Mucosa of stomach (tissue), 1 donor: ENCODE data around the gene KCNJ3.
"Not testable (repeated sequence)": the region's sequence is repeated elsewhere in the genome, so short reads cannot be mapped to it uniquely, and the experiment has no call there.

Experiments used
- H3K27me3 ChIP-seq: one replicate; pipeline ENCODE4 v1.7.0; 2013; ENCODE audit warnings: mild to moderate bottlenecking, low read length; ENCODE audit not compliant: control insufficient read depth, insufficient read depth
- H3K36me3 ChIP-seq: one replicate; pipeline ENCODE4 v1.7.0; 2013; ENCODE audit warnings: low read length; ENCODE audit not compliant: control insufficient read depth, insufficient read depth
- H3K4me1 ChIP-seq: one replicate; pipeline ENCODE4 v1.7.0; 2013; ENCODE audit warnings: mild to moderate bottlenecking, low read length; ENCODE audit not compliant: control insufficient read depth, insufficient read depth
- H3K4me3 ChIP-seq: one replicate; pipeline ENCODE4 v1.7.0; 2013; ENCODE audit warnings: low read length
- H3K9ac ChIP-seq: one replicate; pipeline ENCODE4 v1.7.0; 2013; ENCODE audit warnings: mild to moderate bottlenecking, low read length, moderate library complexity
- H3K9me3 ChIP-seq: one replicate; pipeline ENCODE4 v1.7.0; 2013; ENCODE audit warnings: mild to moderate bottlenecking, low read length, moderate library complexity; ENCODE audit not compliant: control insufficient read depth
- donor health status: Pancreatic carcinoma.

Gene KCNJ3

GRCh38 chr2:154850532-154850931 lies 152.0 kb downstream of the KCNJ3 start:
- H3K4me1 ChIP-seq, result no peaks in the 10 kb centered on the region
- H3K9me3 ChIP-seq, result no peaks in the 10 kb centered on the region
- H3K4me3 ChIP-seq, result no peak overlapping the region
- no peaks in the 10 kb centered on the region for H3K36me3 ChIP-seq
- no peaks in the 10 kb centered on the region for H3K27me3 ChIP-seq
- no peak overlapping the region for H3K9ac ChIP-seq

DNA sequence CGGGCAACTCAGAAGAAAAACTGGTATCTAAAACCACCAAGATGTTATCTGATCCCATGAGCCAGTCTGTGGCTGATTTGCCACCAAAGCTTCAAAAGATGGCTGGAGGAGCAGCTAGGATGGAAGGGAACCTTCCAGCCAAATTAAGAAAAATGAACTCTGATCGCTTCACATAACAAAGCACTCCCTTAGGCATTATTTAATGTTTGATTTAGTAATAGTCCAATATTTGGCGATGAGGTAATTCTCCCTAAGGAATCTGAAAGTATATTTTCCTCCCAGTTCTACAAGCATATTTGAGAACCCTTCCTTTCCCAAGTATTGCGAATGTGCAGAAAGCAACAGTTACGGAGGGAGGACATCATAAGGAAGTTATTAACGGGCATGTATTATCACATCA lies 156.6 kb downstream of the KCNJ3 start:
- Histone ChIP-seq H3K9me3 (no peaks in the 10 kb centered on the region), H3K4me3 (no peak overlapping the region), H3K27me3 (no peaks in the 10 kb centered on the region), H3K36me3 (no peaks in the 10 kb centered on the region), H3K4me1 (no peaks in the 10 kb centered on the region), H3K9ac (no peak overlapping the region)

DNA sequence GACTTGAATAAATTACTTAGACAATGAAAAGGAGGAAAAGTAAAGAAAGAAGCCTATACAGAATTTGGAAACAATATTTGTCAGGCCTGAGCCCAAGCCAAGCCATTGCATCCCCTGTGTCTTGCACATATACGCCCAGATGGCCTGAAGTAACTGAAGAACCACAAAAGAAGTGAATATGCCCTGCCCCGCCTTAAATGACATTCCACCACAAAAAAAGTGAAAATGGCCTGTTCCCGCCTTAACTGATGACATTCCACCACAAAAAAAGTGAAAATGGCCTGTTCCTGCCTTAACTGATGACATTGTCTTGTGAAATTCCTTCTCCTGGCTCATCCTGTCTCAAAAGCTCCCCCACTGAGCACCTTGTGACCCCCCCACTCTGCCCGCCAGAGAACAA lies 168.7 kb downstream of the KCNJ3 start:
- not testable (repeated sequence) for H3K27me3 ChIP-seq, H3K4me3 ChIP-seq, H3K36me3 ChIP-seq, H3K9me3 ChIP-seq, H3K9ac ChIP-seq, H3K4me1 ChIP-seq

DNA sequence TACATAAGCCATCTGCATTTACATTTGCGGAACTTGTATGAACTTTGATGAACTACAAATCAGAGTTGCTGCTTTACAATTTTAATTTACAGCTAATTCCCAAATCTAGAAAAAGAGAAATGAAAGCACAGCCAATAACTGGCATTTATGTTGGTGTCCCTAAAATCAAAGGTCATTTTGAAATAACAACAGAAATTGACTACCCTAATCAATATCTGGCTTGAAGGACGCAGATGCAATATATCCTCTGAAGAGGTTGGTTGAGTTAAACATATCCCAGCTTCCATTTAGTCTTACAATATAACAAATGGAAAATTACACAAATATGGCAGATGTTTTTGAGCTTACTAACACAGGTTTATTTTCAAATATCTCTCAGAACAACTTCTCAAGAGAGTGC lies 177.5 kb downstream of the KCNJ3 start:
- H3K4me1 ChIP-seq, result no peaks in the 10 kb centered on the region
- H3K9ac ChIP-seq, result no peak overlapping the region
- H3K9me3 ChIP-seq, result no peaks in the 10 kb centered on the region
- H3K27me3 ChIP-seq, result no peaks in the 10 kb centered on the region
- no peaks in the 10 kb centered on the region for H3K36me3 ChIP-seq
- no peak overlapping the region for H3K4me3 ChIP-seq

- no peak overlapping the region for H3K4me3 ChIP-seq
- H3K9ac ChIP-seq, result no peak overlapping the region
- H3K4me1 ChIP-seq, result no peaks in the 10 kb centered on the region
- H3K36me3 ChIP-seq, result no peaks in the 10 kb centered on the region
- H3K9me3 ChIP-seq, result no peaks in the 10 kb centered on the region
- no peaks in the 10 kb centered on the region for H3K27me3 ChIP-seq
Measured at GRCh38 chr2:154882725-154883124, 184.2 kb downstream of the KCNJ3 start.

DNA sequence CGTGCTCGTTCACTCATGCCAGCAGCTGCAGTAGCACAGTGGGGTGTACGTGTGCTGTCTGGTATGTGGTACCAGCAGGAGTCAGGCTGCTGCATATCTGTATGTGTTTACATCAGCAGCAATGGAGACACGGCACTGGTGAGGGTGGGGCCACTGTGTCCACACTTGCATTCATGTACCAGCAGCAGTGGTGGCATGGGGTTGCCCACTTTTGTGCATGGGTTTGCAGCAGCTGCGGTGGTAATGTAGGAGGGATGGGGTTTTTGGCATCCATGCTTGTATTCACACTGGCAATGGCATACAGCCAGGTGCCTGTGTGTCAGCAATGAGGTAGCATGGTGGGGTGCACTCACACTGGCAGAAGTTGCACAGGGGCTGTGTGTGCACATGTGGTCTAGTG lies 187.8 kb downstream of the KCNJ3 start:
- Histone ChIP-seq H3K36me3 (no peaks in the 10 kb centered on the region), H3K4me1 (no peaks in the 10 kb centered on the region), H3K9ac (no peak overlapping the region), H3K9me3 (no peaks in the 10 kb centered on the region), H3K4me3 (no peak overlapping the region), H3K27me3 (no peaks in the 10 kb centered on the region)

DNA sequence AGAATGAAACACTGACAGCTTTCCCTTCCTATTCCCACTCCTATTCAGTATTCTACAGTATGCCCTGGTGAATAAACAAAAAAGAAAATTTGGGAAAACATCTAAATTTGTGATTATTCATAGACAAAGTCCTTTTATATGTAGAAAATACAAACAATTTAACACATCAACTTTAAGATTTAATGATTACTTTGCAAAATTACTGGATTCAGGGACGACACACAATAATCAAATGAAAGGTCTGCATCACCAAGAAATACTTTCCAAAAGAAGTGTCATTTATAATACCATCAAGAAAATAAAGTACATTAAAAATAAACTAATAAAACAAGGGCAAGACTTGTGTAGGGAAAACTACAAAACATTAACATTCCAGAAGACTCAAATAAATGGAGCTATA lies 199.8 kb downstream of the KCNJ3 start:
- Histone ChIP-seq H3K9ac (no peak overlapping the region), H3K27me3 (no peaks in the 10 kb centered on the region), H3K4me1 (no peaks in the 10 kb centered on the region), H3K4me3 (no peak overlapping the region), H3K9me3 (no peaks in the 10 kb centered on the region), H3K36me3 (no peaks in the 10 kb centered on the region)

GRCh38 chr2:154901063-154901462 lies 202.6 kb downstream of the KCNJ3 start:
- Histone ChIP-seq H3K4me1 (no peaks in the 10 kb centered on the region), H3K4me3 (no peak overlapping the region), H3K9ac (no peak overlapping the region), H3K27me3 (no peaks in the 10 kb centered on the region), H3K9me3 (no peaks in the 10 kb centered on the region), H3K36me3 (no peaks in the 10 kb centered on the region)
